Measurements from ENCODE around the gene CMIP.

Gene CMIP

DNA sequence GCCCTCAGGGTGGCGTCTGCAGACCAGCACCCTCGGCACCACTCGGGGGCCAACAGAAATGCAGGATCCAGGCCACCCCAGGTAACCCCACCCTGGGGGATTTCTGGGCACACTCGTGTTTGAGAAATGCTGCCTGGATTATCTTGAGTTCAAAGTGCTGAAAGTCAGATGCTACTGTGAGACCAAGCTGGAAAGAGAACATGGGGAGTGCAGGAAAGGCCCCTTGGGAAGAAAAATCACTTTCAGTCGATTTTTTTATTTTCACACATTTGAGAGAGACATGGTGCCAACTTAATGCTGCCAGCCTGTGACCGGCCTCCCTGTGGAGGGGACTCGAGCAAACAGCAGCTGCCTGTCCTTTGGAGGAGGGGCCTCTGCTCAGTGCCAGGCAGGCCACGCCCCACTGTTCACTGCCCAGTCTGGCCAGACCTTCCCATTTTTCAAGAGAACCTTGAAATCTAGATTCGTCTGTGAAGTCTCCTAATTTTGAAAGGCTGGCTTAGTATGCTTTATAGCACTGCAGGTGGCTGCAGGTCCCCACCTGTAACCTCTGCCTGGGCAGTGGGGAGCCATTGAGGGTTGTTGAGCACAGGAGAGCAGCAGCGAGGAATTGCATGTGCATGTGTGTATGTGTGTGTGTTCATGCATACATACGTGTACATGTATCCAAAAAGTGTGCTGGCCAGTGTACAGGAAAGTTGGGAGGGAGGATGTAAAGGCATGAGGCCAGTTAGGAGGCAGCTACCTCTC, 263.8 kb downstream of the CMIP start:
- DNase-seq (ENCODE audit: extremely low read depth in 1 of 2, low read depth in 1 of 2): no peak

DNA sequence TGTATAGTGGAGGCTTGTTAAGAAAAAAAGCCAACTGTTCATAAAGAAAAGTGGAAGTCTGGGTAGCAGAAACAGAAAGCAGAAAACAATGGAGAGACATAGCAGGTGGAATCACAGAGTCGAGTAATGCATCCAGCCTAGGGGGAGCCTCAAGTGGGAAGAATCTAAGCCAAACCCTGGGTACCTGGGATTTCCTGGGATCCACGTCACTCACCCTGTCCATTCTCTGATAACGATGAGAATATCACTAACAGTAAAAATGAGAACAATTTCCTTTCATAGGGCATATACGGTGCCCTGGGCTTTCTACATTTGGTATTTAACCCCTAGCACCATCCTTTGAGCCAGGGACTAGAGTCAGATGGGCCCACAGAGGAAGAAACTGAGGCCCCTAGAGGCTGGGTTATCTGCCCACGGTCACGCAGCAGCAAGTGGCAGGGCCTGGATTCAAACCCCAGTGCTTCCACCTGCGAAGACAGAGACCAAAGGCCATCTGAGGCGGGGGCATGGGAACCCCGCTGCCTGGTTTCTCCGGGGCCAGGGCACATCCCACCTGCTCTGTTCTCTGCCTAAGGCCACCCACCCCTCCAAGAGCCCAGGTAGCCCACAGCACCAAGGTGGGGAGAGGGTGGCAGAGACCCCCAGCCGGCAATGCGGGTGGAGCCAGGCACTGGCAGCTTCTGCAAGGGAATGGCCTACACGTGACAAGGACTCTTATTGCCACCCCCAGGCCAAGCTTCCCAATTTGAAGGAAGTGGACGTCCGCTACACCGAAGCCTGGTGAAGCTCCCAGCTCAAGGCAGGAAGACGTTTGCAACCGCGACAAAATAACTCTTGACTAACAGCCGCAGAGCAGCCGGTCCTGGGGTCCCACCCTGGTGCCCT, 264.6 kb downstream of the CMIP start:
- DNase-seq (ENCODE audit: extremely low read depth in 1 of 2, low read depth in 1 of 2): no peak

DNA sequence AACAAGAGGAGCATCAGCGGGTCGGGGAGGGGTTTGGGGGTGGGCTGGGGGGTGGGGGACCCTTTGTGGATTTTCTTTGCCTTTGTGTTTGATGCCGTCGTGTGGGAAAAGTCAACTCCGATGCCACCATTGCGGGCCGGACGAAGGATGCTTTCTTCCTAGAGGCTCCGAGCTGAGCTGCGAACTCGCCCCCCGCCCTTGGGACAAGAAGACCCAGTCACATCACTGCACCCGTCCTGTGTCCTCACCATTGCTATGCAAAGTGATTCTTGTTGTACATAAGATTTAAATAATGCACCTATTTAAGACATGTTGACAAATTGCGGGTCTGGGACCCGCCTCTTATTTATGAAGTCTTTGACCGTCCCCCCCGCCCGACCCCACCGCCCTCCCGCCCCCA, 265.4 kb downstream of the CMIP start:
- DNase-seq (ENCODE audit: extremely low read depth in 1 of 2, low read depth in 1 of 2): no peak

DNA sequence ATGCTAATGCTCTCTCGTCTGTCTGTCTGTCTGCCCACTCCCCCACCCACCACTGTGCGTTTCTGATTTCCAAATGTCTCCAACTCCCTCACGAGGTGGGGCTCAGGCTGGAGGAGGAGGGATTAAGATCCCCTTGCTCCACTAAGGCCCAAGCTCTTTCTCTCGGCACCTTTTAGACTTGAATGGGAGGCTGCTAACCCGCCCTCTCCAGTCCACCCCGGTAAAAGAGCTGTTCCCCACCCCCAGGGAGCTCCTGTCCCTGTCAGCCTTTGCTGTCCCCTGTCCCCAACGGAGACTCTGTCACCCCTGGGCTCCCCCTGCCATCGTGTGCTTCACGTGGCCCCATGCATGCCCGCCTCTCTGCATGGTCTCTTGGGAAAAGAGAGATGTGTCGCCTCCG, 266.0 kb downstream of the CMIP start:
- no peak for DNase-seq (ENCODE audit: extremely low read depth in 1 of 2, low read depth in 1 of 2)

DNA sequence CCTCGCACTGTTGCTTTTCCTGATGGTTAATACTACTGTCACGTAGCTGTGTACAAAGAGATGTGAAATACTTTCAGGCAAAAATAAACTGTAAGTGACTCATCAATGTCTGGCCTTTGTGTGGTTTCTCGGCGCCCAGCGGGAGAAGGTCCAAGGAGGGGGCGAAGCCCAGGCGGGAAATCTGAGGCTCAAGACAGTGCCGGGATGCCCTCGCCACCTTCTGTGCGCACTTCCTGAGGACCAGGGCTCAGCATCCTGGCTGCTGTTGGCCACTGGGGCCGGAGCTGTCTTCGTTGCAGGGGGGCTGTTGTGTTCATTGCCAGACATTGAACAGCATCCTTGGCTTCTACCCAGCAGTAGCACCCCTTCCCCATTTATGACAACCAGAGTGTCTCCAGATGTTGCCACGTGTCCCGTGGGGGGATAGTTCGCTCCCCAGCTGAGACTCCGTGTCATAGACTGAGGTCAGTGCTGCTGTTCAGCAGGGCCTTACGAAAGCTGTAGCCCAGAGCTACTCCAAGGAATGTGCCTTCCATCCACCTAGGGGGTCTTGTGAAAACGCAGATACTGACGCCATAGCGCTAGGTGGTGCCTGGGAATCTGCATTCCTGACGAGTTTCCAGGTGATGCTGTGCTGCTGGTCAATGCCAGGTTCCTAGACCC, 267.2 kb downstream of the CMIP start:
- DNase-seq (ENCODE audit: extremely low read depth in 1 of 2, low read depth in 1 of 2): no peak

DNA sequence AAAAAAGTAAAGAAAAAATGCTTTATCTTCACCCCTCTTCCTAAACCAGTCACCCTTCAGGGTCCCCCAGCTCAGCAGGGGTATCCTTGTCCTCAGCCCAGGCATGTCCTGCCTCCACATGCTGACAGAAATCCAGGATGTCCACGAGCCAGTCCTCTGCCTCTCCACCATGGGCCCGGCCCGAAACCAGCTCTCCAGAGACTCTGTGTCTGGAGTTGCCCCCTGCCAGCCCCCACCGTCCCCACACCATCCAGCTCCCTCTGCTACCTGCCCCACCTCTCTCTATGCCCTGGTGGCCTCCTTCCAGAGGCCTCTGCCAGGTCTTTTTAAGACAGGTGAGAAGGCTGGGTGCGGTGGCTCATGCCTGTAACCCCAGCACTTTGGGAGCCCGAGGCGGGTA, 268.1 kb downstream of the CMIP start:
- DNase-seq (ENCODE audit: extremely low read depth in 1 of 2, low read depth in 1 of 2): no peak

DNA sequence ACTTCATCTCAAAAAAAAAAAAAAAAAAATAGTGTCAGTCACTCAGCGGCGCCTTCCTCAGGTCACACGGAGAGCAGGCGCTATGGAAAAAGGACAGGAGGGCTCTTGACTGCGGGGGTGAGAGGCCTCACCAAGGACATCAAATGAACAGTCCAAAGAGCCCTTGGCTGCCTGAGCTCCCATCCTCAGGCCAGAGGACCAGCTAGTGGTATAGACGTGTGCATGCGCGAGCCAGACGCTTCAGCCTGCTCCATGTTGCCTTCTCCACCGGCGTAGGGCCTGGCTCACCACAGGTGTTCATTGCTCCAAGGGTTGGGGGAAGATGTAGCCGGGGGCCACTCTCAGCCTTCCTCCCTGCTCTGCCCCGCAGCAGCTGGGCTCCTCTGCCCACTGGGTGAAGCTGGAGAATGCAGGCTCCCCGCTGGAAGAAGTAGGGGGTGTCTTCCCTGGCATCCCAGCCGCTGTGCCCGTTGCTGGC, 268.7 kb downstream of the CMIP start:
- no peak for DNase-seq (ENCODE audit: extremely low read depth in 1 of 2, low read depth in 1 of 2)

DNA sequence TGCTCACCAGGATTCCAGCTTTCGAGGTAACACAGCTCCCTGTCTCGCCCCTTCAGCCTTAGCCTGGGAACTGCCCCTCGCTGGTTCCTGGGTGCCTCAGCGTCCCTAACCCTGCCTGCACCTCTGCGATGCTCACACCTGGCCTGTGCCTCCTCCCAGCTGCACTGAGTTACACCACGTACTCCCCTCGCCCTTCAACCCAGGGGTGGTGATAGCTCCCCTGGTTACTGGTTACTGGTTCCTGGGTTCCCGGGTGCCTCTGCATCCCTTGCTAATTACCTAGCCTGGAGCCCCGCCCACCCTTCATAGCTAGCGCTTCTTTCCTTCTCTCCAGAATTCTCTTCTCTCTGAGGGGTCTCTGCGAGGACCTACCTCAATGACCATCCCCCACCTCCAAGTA, 269.2 kb downstream of the CMIP start:
- DNase-seq (ENCODE audit: extremely low read depth in 1 of 2, low read depth in 1 of 2): no peak

DNA sequence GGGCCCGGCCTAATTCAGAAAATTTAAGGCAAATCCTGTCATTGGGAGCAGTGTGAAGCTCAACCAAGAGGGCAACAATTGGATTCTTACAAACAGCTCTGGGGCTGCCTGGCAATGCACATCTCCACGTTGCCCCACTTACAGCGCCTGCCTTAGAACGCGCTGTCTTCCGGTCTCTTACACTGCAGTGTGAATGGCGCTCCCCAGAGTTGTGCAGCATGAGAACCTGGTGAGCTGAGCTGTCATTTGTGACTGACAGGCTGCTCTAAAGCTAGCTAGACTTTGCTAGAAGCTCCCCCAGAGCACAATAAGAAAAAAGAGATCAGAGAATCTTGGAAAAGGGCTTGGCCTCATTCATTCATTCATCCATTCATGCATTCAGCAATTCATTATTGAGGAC, 270.0 kb downstream of the CMIP start:
- no peak for DNase-seq (ENCODE audit: extremely low read depth in 1 of 2, low read depth in 1 of 2)

DNA sequence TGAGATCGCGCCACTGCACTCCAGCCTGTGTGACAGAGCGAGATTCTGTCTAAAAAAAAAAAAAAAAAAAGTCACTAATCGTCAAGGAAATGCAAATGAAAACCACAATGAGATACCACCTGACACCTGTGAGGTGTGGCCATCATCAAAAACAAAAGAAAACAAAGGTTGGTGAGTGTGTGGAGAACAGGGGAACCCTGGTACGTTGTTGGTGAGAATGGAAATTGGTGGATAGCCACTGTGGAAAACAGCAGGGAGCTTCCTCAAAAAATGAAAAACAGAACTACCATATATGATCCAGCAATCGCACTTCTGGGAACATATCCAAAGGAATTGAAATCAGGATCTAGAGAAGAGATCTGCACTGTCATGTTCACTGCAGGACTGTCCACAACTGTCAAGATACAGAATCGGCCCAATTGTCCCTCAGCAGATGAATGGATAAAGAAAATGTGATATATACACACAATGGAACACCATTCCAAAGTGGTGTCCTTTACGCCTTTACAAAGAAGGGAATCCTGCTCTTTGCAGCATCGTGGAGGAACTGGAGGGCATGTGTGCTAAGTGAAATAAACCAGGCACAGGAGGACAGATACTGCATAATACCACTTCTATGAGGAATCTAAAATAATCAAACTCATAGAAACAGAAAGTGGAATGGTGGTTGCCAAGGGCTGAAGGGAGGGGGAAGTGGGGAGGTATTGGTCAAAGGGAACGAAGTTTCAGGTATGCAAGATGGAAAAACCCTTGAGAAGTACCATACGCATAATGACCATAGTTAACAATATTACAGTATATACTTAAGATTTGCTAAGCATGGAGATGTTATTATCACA, 271.0 kb downstream of the CMIP start:
- DNase-seq (ENCODE audit: extremely low read depth in 1 of 2, low read depth in 1 of 2): no peak

DNA sequence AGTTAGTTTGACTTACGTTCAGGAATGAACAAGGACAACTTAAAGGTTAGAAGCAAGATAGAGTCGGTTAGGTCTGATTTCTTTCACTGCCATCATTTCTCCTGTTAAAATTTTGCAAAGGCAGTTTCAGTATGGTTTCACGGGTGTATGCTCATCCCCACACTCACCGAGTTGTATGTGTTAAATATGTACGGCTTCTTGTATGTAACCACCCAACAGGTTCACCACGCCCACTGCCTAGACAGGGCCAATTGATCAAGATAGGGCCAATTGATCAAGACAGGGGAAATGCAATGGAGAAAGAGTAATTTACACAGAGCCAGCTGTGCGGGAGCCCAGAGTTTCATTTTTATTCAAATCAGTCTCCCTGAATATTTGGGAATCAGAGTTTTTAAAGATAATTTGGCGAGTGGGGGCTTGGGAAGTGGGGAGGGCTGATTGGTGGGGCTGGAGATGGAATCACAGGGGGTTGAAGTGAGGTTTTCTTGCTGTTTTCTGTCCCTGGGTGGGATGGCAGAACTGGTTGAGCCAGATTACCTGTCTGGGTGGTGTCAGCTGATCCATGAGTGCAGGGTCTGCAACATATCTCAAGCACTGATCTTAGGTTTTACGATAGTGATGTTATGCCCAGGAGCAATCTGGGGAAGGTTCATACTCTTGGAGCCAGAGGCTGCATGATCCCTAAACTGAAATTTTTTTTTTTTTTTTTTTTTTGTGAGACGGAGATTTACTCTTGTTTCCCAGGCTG, 272.0 kb downstream of the CMIP start:
- no peak for DNase-seq (ENCODE audit: extremely low read depth in 1 of 2, low read depth in 1 of 2)

DNA sequence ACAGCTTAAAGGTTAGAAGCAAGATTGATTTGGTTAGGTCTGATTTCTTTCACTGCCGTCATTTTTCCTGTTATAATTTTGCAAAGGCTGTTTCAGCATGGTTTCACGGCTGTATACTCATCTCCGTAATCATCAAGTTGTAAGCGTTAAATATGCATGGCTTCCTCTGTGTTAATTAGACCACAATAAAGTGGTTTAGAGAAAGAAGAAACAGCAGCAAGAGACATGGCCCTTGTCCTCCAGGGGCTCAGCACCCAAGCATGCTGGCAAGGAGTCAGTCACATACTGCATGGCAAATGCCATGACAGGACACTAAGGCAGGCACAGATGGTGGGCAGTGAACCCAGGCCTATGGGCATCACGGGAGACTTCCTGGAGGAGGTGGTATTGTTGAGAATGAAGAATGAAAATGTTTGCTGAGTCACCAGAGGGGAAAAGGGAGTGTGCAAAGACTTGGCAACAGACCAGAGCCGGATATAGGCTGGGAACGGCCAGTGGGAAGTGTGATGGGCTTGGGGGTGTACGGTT, 273.1 kb downstream of the CMIP start:
- DNase-seq (ENCODE audit: extremely low read depth in 1 of 2, low read depth in 1 of 2): no peak

DNA sequence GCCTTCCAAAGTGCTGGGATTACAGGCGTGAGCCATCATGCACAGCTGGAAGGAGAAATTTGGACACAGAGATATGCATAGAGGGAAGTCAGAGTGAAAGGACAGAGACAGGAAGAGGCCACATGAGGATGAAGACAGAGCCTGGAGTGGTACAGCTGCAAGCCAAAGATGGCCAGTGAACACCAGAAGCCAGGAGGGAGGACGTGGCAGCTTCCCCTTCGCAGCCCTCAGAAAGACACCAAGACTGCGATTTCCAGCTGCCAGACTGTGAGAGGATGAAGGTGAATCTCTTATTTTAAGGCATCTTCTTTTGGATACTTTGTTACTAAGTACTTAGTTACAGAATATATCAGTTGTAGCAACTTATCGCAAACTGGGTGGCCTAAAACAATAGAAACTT, 274.0 kb downstream of the CMIP start:
- DNase-seq (ENCODE audit: extremely low read depth in 1 of 2, low read depth in 1 of 2): no peak

DNA sequence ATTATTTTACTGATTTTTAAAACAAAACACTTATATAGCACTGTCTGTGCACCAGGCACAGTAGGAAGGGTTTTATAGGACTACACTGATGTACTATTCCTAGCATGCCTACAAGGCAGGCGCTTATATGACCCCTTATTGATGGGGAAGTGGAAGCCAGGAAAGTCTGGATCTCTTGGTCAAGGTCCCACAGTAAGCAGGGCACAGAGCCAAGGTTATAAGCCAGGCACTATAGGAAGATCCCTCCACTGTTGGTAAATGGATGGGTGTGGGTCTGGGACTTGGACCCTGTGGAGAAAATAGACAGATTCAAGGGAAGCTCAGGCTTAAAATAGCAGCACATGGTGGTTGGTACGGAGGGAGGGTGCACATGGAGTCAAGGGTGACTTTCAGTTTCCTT, 275.4 kb downstream of the CMIP start:
- no peak for DNase-seq (ENCODE audit: extremely low read depth in 1 of 2, low read depth in 1 of 2)

DNA sequence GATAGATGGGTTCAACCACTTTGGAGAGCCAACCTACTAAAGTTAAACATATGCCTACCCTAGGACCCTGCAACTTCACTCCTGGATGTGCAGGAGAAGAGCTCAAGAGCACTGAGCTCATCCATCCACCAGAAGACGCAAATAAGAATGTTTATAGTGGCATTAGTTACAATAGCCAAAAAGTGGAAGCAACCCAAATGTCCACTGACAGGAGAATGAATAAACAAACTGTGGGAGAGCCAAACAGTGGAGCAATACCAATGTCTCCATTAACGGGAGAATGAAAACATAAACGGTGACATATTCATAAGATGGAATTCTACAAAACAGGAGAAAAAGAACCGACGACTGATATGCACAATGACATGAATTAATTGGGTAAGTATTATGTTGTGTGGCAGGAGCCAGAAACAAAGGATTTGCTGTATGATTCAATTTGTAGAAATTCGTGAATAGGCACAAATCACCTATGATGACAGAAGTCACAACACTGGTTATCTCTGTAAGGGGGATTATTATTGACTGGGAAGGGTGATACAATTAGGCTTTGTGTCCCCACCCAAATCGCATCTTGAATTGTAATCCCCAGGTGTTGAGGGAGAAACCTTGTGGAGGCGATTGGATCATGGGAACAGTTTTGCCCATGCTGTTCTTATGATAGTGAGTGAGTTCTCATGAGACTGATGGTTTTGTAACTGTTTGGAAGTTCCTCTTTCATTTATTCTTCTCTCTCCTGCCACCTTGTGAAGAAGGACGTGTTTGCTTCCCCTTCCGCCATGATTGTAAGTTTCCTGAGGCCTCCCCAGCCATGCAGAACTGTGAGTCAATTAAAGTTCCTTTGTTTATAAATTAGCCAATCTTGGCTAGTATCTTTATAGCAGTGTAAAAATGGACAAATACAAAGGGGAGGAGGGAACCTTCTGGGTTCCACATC, 276.6 kb downstream of the CMIP start:
- no peak for DNase-seq (ENCODE audit: extremely low read depth in 1 of 2, low read depth in 1 of 2)

DNA sequence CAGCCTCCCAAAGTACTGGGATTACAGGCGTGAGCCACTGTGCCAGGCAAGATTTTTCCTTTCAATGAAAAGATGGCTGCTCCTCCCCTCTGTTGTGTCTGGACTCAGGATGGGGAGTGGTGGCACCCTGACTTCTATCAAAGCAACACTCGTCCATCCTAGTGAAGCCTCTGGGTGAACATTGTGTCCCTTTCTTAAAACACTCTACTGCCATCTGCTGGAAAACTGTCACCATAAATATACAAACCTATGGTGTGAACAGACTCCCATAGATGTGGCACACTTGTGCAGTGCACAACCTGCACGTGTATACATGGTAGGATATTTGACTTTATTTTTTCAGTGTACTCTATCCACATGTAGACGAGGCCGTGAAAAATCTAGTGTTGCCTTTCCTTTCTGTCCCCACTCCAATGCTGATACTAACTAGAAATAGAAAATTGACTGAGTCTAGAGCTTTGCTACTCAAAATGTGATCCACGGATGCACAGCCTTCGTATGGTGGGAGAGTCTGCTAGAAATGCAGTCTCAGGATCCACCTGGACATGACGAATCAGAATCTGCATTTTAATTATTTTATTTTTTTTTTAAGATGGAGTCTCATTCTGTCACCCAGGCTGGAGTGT, 278.6 kb downstream of the CMIP start:
- no peak for DNase-seq (ENCODE audit: extremely low read depth in 1 of 2, low read depth in 1 of 2)

DNA sequence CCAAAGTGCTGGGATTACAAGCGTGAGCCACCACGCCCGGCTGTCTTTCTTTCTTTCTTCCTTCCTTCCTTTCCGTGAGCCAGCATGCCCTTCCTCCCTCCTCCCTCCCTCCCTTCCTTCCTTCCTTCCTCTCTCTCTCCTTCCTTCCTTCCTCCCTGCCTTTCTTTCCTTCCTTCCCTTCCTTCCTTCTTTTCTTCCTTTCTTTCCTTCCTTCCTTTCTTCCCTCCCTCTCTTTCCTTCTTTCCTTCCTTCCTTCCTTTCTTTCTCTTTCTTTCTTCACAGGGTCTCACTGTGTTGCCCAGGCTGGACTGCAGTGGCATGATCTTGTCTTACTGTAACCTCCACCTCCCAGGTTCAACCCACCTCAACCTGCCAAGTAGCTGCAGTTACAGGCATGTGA, 283.8 kb downstream of the CMIP start:
- no peak for DNase-seq (ENCODE audit: extremely low read depth in 1 of 2, low read depth in 1 of 2)

DNA sequence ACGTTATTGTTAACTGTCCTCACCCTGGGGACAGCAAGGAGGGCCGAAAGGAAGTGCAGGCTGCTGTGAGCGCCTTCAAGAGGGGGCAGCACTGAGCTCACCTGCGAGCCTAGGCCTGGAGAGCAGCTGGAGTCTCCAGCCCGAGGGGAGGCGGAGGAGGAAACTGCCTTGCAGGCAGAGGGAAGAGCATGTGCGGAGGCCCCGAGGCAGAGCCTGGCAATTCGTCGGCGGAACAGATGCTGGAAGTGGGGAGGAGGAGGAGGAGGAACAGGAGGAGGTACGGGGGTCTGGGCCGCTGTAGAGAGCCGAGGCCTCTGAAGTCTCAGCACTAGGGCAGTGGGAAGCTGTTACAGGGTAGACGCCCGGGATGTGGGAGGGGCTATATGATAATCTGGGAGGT, 284.8 kb downstream of the CMIP start:
- no peak for DNase-seq (ENCODE audit: extremely low read depth in 1 of 2, low read depth in 1 of 2)
